Measurements from ENCODE around the gene C2CD3. TPM values are rescaled to one million over a fixed set of nuclear protein-coding genes. Genes with fewer than 3 reads are reported as not detected.

C2CD3 gene
- total RNA-seq, 1 donor from 2014 or later = 36.8 TPM

GRCh38 chr11:74004759-74005615, 165.8 kb downstream of the C2CD3 start:
- Mint-ChIP-seq H3K27ac (no peak overlapping the region), H3K4me3 (no peak overlapping the region), H3K4me1 (ENCODE audit: unreplicated experiment) (peaks cover 10% of the 10 kb centered on the region), H3K36me3 (peaks cover 7% of the 10 kb centered on the region), H3K9me3 (no peaks in the 10 kb centered on the region), H3K27me3 (no peaks in the 10 kb centered on the region)
- TF ChIP-seq CTCF (conservative IDR thresholded peaks at IDR 0.05) = no peak
- DNase-seq (ENCODE audit: extremely low spot score, unreplicated experiment) = no peak

- peaks cover 7% of the 10 kb centered on the region for H3K36me3 Mint-ChIP-seq
- H3K4me1 Mint-ChIP-seq (ENCODE audit: unreplicated experiment) = peaks cover 6% of the 10 kb centered on the region
- DNase-seq (ENCODE audit: extremely low spot score, unreplicated experiment) = no peak
- no peak for TF ChIP-seq CTCF (conservative IDR thresholded peaks at IDR 0.05)
- H3K4me3 Mint-ChIP-seq = no peak overlapping the region
- H3K9me3 Mint-ChIP-seq = no peaks in the 10 kb centered on the region
- H3K27ac Mint-ChIP-seq = no peak overlapping the region
- H3K27me3 Mint-ChIP-seq = no peaks in the 10 kb centered on the region
Measured at GRCh38 chr11:74004046-74004695, 166.6 kb downstream of the C2CD3 start.

- no peak for DNase-seq (ENCODE audit: extremely low spot score, unreplicated experiment)
- Mint-ChIP-seq H3K4me1 (ENCODE audit: unreplicated experiment) (no peaks in the 10 kb centered on the region), H3K36me3 (peaks cover 7% of the 10 kb centered on the region), H3K27ac (no peak overlapping the region), H3K27me3 (no peaks in the 10 kb centered on the region), H3K4me3 (no peak overlapping the region), H3K9me3 (no peaks in the 10 kb centered on the region)
- TF ChIP-seq CTCF (conservative IDR thresholded peaks at IDR 0.05) = no peak
Measured at GRCh38 chr11:74002832-74003231, 168.0 kb downstream of the C2CD3 start.

- no peak for DNase-seq (ENCODE audit: extremely low spot score, unreplicated experiment)
- Mint-ChIP-seq H3K9me3 (no peaks in the 10 kb centered on the region), H3K4me1 (ENCODE audit: unreplicated experiment) (no peaks in the 10 kb centered on the region), H3K27ac (no peak overlapping the region), H3K4me3 (no peak overlapping the region), H3K27me3 (no peaks in the 10 kb centered on the region), H3K36me3 (peaks cover 7% of the 10 kb centered on the region)
- no peak for TF ChIP-seq CTCF (conservative IDR thresholded peaks at IDR 0.05)
Measured at GRCh38 chr11:74001822-74002286, 168.9 kb downstream of the C2CD3 start.

GRCh38 chr11:74000307-74001133, 170.3 kb downstream of the C2CD3 start:
- DNase-seq (ENCODE audit: extremely low spot score, unreplicated experiment) = no peak
- Mint-ChIP-seq H3K9me3 (no peaks in the 10 kb centered on the region), H3K36me3 (peaks cover 7% of the 10 kb centered on the region), H3K27me3 (no peaks in the 10 kb centered on the region), H3K27ac (no peak overlapping the region), H3K4me1 (ENCODE audit: unreplicated experiment) (no peaks in the 10 kb centered on the region), H3K4me3 (no peak overlapping the region)
- no peak for TF ChIP-seq CTCF (conservative IDR thresholded peaks at IDR 0.05)
